ENCODE results near the gene POLR1G. TPM values are rescaled to one million over a fixed set of nuclear protein-coding genes. Genes with fewer than 3 reads are reported as not detected.

The POLR1G gene
- total and polyA plus RNA-seq, 9 of the 15 experiments (the other 6 are each of a cell fraction or from before 2014, with no cell fraction given), result 3.0 to 50.1 (median 27.4) TPM

- TF ChIP-seq ZNF518B (CRISPR knock-in tag; IDR thresholded peaks at IDR 0.05) (no peak), THAP7 (CRISPR knock-in tag; IDR thresholded peaks at IDR 0.05) (no peak), NR4A1 (CRISPR knock-in tag; IDR thresholded peaks at IDR 0.05) (no peak), NR4A1 (tag; IDR thresholded peaks at IDR 0.05) (peak; percentile 56; the same call in 1 of the 2 replicates), MITF (IDR thresholded peaks at IDR 0.05) (peak; percentile 71), CREB1 (IDR thresholded peaks at IDR 0.05) (no peak), CREB1 (CRISPR knock-in tag; IDR thresholded peaks at IDR 0.05) (no peak), ZBTB5 (IDR thresholded peaks at IDR 0.05) (peak; percentile 57), ZBTB8A (IDR thresholded peaks at IDR 0.05; ENCODE audit: partially characterized antibody) (no peak), CBFA2T3 (IDR thresholded peaks at IDR 0.05) (peak; percentile 60), HNRNPUL1 (IDR thresholded peaks at IDR 0.05; ENCODE audit: low read length) (no peak), SMC3 (conservative IDR thresholded peaks at IDR 0.05; ENCODE audit: insufficient read depth, low read depth, low read length) (no peak), CHD2 (IDR thresholded peaks at IDR 0.05; ENCODE audit: low read depth, low read length) (no peak), MCM3 (IDR thresholded peaks at IDR 0.05) (no peak), LEF1 (IDR thresholded peaks at IDR 0.05) (peak; percentile 69; the same call in 1 of the 2 replicates), SIN3A (IDR thresholded peaks at IDR 0.05; ENCODE audit: borderline replicate concordance in 2 of 2, control insufficient read depth in 1 of 2, low read depth in 2 of 2, low read length in 2 of 2) (peak in 1 of 2 experiments; percentile 4; a peak in 1 of 4 replicates), ZNF324 (CRISPR knock-in tag; IDR thresholded peaks at IDR 0.05) (no peak), RHOXF2B (CRISPR knock-in tag; conservative IDR thresholded peaks at IDR 0.05) (no peak), BCOR (IDR thresholded peaks at IDR 0.05) (peak; percentile 95; the same call in 1 of the 2 replicates), SAFB (IDR thresholded peaks at IDR 0.05; ENCODE audit: borderline replicate concordance, low read depth, low read length) (no peak)
Measured at GRCh38 chr19:45424191-45425058, 18.0 kb downstream of the POLR1G start (continued).

Measured in K562 (cell line).